Hepatocyte (in vitro differentiated cells): ENCODE results near the gene CPEB3.

ENCODE experiments used
- EZH2phosphoT487 ChIP-seq: fragments of 200-600 bp; sonication (generic); IDR thresholded peaks from one replicate; pipeline ENCODE4 v1.6.1; 2018; ENCODE audit warnings: antibody characterized with exemption, mild to moderate bottlenecking, low read depth, moderate library complexity; ENCODE audit not compliant: unreplicated experiment, severe bottlenecking
- TF ChIP-seq, protein P1 (sequence below): fragments of 200-600 bp; sonication (generic); IDR thresholded peaks from 2 replicates; pipeline ENCODE4 v1.5.1; 2016; ENCODE audit warnings: antibody characterized with exemption, mild to moderate bottlenecking; ENCODE audit not compliant: poor library complexity

DNA sequence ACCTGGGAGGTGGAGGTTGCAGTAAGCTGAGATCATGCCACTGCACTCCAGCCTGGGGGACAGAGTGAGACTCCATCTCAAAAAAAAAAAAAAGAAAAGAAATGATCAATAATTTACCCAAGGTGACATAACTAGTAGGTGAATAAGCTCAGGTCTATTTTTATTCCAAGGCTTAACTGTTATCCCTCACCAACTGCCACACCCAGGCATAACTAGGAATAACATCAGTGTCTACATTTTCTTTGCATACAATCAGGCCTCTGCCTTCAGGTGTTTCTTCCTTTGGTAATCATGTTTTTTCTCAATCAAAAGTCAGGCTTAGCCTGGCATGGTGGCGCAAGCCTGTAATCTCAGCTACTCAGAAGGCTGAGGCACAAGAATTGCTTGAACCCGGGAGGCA, 26.6 kb downstream of the CPEB3 start:
- TF ChIP-seq, protein P1, sequence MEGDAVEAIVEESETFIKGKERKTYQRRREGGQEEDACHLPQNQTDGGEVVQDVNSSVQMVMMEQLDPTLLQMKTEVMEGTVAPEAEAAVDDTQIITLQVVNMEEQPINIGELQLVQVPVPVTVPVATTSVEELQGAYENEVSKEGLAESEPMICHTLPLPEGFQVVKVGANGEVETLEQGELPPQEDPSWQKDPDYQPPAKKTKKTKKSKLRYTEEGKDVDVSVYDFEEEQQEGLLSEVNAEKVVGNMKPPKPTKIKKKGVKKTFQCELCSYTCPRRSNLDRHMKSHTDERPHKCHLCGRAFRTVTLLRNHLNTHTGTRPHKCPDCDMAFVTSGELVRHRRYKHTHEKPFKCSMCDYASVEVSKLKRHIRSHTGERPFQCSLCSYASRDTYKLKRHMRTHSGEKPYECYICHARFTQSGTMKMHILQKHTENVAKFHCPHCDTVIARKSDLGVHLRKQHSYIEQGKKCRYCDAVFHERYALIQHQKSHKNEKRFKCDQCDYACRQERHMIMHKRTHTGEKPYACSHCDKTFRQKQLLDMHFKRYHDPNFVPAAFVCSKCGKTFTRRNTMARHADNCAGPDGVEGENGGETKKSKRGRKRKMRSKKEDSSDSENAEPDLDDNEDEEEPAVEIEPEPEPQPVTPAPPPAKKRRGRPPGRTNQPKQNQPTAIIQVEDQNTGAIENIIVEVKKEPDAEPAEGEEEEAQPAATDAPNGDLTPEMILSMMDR = no peak
- TF ChIP-seq EZH2phosphoT487 = no peak
